RPMI8226 (cell line): Measurements from ENCODE around the gene LINS1.

Experiments used
- DNase-seq: peaks from one replicate; pipeline ENCODE4 v3.0.0-alpha.2; 2015

Gene LINS1

GRCh38 chr15:100544946-100545345 lies 57.0 kb downstream of the LINS1 start:
- no peak for DNase-seq

GRCh38 chr15:100544338-100544841 lies 57.6 kb downstream of the LINS1 start:
- DNase-seq: no peak

GRCh38 chr15:100542290-100542689 lies 59.7 kb downstream of the LINS1 start:
- DNase-seq: no peak

- DNase-seq: no peak
These were observed 64.7 kb downstream of the LINS1 start for GRCh38 chr15:100537331-100537730.

GRCh38 chr15:100536733-100537132 lies 65.3 kb downstream of the LINS1 start:
- no peak for DNase-seq

GRCh38 chr15:100533886-100534285 lies 68.1 kb downstream of the LINS1 start:
- DNase-seq: no peak

- DNase-seq: no peak
These were observed 70.1 kb downstream of the LINS1 start for GRCh38 chr15:100531823-100532327.

GRCh38 chr15:100531204-100531603 lies 70.8 kb downstream of the LINS1 start:
- no peak for DNase-seq

- no peak for DNase-seq
These were observed 72.4 kb downstream of the LINS1 start for GRCh38 chr15:100529556-100529955.

GRCh38 chr15:100528833-100529428 lies 73.1 kb downstream of the LINS1 start, which contains the start of gene CERS3:
Gene CERS3 (minus strand): TSS chr15:100528950. CDS start chr15:100501849, 27,101 bp downstream.
- no peak for DNase-seq

- DNase-seq: no peak
These were observed 75.9 kb downstream of the LINS1 start for GRCh38 chr15:100526027-100526481.

- DNase-seq: no peak
These were observed 76.5 kb downstream of the LINS1 start for GRCh38 chr15:100525436-100525835.

- no peak for DNase-seq
These were observed 77.7 kb downstream of the LINS1 start for GRCh38 chr15:100524326-100524725.

GRCh38 chr15:100521907-100522306 lies 80.1 kb downstream of the LINS1 start:
- DNase-seq: no peak

GRCh38 chr15:100520132-100520921 lies 81.7 kb downstream of the LINS1 start:
- DNase-seq: no peak

- no peak for DNase-seq
These were observed 84.1 kb downstream of the LINS1 start for GRCh38 chr15:100517846-100518245.
